GM21526 (cell line): ENCODE data around the gene ZFAND6.
"Not testable (repeated sequence)": the region's sequence is repeated elsewhere in the genome, so short reads cannot be mapped to it uniquely, and the experiment has no call there.

Source experiments
- ATAC-seq: cut with Tn5 transposase; IDR thresholded peaks from one replicate; pipeline ENCODE4 v1.9.1; 2021; ENCODE audit warnings: moderate library complexity; ENCODE audit not compliant: unreplicated experiment, low FRiP score

ZFAND6 gene

DNA sequence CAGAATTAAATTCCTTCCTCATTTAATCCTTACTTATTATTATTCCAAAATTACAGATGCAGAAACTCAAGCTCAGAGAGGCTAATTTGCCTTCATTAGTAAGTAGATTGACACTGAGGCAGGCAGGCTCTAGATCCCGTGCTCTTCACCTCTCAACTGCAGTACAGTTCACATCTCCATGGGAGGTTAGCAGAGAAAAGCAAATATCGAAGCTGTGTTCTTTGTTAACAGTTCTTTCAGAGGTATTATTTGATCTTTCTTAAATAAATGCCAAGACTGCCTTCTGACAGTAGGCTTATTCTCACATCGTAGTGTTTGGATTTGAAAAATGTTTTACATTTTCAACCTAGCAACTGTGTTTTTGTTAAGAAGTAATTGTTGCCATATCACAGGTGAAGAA, 77.4 kb downstream of the ZFAND6 start:
- no peak for ATAC-seq

DNA sequence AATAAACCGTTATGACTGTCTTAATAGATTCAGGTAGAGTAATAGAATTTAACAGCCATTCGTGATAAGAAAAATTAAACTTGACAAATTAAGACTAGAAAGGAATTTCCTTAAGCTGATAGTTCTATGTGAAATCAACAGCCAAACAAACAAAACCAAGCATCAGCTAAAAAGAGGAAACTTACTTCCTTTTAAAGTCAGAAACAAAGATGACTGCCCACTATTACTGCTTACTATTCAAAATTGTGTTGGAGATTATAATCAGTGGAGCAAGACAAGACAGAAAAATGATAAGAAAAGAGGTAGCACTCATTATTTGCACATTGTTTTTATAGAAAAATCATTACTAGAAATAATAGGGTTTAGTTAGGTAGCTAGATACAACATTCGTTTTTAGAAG, 79.5 kb downstream of the ZFAND6 start:
- ATAC-seq = no peak

DNA sequence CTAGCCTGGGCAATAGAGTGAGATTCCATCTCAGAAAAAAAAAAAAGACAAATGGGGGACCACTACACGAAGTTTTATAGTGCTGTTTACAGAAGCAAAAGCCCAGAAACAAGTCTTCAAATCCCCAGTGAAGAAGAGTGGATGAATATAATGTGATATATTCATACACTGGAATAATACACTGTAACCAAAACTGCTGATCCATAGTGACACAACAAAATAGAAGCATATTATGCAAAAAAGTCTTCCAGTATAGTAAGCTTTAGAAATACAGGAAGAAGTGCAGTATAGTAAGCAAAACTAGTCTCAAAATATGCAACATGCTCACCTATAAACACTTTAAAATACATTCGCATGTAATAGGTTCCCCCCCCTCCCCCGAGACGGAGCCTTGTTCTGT, 81.4 kb downstream of the ZFAND6 start:
- no peak for ATAC-seq

DNA sequence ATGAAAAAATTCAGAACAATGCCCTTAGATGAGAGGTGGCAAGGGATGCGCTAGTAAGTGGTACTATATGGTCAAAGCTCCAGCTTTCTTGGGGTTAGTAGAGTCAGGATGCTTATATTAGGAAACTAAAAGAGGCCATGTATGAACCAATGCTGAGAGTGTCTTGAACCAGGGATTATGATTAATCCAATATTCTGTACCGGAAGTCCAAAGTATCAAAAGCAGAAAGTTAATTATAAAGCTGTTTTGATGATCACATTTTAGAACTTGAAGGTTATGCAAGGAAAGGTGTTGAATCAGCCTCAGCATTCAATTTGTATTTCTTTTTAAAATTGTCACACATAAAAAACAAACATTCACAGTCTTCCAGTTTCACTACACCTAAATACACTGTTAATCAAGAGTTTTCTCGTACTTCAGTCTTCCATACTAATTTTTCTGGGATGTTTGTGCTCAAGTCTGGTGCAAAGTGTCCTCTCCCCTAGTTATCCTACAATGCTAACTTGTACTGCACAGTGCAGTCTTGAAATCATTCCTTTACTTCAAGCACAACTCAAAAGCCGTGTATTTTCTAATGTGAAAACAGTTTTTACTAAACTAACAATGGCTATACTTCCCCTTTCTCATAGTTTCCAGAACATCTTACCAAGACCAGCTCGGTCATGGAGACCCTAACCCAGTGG, 82.6 kb downstream of the ZFAND6 start:
- no peak for ATAC-seq

DNA sequence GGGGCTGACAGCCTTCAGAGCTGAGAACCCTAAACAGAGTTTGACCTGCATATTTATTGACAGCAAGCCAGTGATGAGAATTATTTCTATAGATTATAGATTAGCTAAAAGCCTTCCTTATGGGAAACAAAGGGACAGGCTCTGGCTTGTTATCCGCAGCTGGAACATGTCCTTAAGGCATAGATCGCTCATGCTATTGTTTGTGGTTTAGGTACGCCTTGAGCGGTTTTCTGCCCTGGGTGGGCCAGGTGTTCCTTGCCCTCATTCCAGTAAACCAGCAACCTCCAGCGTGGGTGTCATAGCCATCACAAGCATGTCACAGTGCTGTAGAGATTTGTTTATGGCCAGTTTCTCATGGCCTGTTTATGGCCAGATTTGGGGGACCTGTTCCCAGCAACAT, 83.2 kb downstream of the ZFAND6 start:
- ATAC-seq = no peak

DNA sequence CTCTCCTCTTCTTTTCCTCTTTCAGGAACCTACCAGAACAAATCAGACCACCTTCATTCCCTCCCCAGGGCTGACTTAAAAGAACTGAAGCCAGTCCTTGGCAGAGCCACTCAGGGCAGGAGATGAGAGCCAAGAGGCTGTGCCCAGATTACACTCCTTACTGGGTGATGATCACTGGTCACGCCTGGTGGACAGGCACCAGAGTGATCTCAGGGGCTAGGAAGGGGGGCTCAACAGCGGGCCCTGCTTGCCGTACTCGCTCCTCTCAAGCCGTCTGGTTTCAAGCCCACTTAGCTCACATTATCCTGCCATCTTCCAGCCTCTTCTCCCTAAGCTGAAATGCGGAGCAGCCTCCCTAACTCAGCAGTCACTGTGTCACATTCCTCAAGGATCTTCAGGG, 91.7 kb downstream of the ZFAND6 start:
- no peak for ATAC-seq

DNA sequence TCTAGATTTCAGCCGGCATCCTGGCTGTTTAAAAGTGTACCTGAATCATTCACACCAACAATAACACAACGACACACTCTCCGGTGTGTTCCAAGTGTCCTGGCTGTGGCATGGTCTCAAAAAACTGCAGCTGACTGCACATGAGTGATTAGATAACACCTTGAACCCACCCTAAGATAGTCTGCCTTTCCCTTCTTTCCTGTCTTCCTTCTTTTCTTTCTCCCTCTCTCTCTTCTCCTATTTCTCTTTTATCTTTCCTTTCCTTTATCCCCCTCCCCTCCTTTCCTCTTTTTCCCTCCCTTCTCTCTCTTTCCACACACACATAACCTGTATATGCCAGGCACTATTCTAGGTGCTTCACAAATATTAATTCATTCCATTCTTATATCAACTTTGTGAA, 92.1 kb downstream of the ZFAND6 start:
- no peak for ATAC-seq

DNA sequence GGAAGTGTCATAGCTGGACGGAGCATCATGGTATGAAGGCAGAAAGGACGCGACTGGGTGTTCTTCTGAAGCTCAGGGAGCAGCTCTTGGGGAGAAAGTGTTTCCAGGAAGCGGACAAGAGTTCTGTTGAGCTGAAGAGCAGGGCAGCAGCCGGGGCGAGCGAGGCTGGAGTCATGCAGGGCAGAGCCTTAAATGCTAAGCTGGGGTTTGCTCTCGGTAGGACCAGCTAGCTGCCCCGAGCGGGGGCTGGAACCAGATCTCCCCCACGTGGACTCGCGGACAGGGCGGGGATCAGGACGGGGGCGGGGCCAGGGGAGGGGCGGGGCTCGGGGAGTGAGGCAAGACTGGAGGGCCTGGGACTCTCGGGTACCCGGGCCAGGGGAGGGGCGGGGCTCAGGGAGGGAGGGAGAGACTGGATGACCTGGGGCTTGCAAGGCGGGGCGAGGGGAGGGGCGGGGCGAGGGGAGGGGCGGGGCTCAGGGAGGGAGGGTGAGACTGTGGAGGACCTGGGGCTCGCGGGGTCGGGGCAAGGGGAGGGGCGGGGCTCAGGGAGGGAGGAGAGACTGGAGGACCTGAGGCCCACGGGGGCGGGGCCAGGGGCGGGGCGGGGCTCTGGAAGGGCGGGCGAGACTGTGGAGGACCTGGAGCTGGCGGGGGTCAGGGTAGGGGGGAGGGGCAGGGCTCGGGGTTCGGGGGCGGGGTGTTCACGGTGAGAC, 92.9 kb downstream of the ZFAND6 start:
- peak; percentile 41 for ATAC-seq

DNA sequence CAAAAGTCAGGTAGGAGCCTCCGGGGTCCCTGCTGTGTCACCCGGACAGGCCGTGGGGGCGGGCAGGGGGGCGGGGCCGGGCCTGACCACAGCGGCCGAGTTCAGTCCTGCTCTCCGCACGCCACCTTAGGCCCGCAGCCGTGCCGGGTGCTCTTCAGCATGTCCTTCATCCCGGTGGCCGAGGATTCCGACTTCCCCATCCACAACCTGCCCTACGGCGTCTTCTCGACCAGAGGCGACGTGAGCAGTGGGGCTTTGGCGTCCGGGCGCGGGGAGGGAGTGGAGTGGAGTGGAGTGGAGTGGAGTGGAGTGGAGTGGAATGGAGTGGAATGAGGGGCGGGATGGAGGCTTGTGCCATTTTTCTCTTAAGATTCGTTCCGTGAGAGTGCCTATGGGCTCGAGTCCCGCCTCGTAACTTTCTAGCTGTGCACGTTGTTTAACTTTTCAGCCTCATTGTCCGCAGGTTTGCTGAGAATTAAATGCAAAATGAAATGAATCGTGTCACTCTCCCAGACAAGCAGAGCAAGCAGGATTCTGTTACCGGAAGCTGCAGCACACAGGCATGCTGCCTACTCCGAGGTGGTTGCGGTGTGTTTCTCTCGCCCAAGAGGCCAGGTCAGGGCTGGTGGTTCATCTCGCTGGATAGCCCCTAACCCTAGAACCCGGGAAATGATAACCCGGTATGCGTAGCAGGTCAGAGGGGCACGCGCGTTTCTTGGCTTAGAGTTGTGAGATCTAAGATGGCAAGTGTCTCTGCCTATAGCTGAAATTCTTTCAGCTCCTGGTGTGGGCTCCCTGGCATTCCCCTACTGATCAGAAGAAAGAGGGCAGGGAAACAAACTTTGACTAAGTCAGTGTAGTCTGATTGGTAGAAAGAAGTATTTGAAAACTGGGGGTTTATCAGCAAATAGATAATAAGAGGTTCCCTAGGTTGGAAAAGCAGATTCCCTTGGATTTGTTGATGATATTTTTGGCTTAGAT, 93.7 kb downstream of the ZFAND6 start, which contains the start of gene FAH:
Gene FAH (plus strand): TSS at position 104 of the 981 bp plus-strand sequence. CDS start 56 bp downstream, at position 160.
- ATAC-seq = peak; percentile 53

DNA sequence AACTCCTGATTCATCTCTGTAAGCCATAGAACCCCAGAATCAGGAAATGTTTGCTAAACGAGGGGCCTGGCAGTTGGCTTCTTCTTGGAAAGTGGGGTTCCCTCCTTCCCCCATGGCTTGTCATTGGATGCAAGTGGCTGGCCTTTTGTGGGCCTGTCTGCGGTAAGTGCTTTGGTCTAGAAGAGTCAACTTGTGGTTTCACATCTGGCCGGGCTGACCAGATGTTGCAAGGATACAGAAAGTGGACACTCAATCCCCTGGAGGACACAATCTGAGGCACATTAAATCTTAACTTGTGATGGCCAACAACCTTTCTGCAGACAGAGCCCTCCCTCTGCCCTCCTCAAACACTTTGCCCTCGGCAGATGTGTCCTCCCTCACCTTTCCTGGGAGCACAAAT, 94.4 kb downstream of the ZFAND6 start:
- ATAC-seq = no peak

DNA sequence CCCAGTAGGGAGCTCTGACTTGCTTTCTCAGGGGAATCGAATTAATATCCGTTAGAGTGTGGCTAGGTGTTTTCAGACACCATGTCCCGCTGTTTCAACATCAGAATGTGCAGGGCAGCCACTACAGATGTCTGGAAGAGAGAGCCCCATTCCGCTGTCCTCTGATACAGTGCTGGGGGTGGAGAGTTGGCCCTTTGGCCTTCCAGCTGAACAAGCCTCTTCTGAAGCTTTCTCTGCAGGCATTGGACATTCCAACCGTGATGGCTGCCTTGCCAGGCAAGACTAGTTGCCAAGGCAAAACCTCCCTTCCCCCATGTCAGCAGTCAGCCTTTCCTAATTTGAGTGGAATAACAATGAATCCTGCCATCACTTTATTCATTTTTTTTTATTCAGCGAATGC, 94.9 kb downstream of the ZFAND6 start:
- no peak for ATAC-seq

DNA sequence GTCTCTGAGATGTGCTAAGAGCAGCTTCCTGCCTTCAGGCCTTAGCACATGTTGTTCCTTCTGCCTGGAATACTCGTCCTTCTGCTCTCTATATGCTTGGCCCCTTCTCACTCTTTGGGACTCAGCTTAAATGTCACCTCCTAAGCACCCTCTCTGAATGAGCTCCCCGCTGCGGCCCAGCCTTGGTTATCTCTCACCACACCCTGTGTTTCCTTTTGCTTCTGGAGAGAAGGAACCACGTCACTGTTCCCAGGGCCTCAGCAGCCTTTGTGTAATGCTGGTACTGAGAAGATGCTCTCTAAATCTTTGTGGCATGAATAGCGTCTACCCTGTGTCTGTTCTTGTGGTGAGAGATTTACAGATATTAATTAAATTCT, 95.5 kb downstream of the ZFAND6 start:
- ATAC-seq = no peak

DNA sequence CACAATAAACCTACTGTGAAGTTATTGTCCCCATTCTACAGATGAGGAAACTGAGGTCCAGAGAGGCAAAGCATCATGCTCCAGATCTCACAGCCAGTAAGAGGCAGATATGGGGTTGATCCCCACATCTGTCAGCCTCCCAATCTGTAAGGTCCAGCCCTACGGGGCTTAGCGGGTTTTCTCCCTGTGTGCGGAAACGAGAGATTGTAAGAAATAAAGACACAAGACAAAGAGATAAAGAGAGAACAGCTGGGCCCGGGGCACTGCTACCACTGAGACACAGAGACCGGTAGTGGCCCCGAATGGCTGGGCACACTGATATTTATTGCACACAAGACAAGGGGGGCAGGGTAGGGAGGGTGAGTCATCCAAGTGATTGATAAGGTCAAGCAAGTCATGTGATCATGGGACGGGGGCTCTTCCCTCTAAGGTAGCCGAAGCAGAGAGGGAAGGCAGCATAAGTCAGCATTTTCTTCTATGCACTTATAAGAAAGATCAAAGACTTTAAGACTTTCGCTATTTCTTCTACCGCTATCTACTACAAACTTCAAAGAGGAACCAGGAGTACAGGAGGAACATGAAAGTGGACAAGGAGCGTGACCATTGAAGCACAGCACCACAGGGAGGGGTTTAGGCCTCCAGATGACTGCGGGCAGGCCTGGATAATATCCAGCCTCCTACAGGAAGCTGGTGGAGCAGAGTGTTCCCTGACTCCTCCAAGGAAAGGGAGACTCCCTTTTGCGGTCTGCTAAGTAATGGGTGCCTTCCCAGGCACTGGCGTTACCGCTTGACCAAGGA, 96.1 kb downstream of the ZFAND6 start:
- ATAC-seq = not testable (repeated sequence)

DNA sequence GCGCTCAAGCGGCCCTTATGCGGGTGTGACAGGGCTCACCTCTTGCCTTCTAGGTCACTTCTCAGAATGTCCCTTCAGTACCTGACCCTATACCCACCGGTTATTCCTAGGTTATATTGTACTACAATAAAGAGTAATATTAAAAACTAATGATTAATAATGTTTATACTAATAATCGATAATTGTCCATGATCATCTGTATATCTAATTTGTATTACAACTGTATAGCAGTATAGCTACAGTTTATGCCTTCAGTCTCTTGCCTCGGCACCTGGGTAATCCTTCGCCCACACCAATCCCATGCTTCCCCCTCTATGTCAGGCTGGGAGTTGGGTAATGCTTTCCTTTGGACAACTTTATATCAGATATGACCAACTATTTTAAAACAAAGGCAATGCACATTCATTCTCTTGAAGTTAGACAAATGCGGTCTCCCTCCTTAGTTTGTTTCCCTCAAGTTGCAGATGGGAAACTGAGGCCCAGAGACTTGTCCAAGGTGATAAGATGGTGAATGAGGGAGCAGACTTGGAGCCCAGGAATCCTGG, 96.8 kb downstream of the ZFAND6 start:
- ATAC-seq = no peak

DNA sequence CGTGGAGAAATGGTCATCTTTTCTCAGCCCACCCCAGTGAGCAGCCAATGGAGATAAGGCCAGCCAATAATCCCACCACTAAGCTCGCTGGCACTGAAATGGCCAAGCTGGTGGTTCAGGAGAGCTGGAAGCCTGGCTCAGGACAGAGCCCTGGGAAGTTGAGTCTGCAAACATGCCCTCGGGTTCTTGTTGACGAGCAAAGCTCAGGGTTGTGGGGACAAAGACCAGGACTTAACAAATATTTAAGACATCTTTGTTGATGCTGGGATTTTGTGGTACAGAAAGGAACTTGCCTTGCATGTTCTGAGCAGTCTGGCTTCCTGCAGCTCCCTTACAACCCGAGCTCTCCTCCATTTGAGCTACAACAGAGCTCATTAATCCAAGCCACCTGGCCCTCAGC, 97.7 kb downstream of the ZFAND6 start:
- no peak for ATAC-seq

DNA sequence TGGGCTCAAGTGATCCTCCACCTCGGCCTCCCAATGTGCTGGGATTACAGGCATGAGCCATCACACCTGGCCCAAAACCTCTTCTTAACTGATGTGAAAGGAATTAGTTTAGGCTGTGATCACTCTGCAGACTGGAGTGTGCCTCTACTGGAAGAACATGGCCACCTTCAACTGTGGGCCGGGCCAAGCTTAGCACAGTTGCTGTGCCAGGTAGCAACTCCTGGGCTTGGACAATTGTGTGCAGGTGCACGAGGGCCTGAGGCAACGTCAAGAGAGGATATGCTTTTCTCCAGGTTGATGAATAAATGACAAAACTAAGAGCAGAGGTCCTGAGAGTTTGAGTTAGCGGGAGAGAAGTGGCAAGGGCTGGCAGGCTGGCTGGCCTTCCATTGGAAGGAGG, 99.8 kb downstream of the ZFAND6 start:
- ATAC-seq = no peak

DNA sequence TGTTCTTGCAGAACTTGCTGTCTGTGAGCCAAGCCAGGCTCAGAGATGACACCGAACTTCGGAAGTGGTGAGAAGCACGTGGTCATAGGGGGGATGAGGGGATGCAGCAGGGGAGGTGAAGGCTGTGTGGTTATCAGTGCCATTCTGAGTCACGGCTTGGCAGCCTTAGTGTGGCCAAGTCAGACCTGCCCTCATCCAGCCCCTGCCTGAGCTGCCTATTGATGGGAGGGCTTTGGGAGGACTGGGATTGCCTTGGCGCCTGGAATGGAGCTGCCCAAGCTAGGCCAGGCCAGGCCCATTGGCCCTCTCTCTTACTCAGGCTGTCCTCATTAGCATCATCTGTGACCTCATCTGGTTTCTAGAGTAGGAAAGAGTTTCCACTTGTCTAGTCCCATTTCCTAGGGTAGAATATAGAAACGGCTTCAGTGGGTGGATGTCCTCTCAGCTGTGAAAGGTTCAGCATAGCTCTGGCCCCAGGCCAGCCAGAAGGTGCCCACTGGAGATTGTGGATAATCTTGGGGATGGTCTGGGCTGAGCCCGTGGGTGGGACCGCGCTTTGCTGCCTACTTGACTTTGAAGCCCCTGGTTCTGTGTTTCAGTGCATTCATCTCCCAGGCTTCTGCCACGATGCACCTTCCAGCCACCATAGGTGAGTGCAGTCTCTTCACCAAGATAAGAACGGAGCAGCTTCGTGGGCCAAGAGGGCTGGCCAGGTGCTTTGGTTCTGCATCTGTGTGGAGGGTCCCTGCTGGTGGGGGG, 100.5 kb downstream of the ZFAND6 start:
- ATAC-seq = peak; percentile 40

DNA sequence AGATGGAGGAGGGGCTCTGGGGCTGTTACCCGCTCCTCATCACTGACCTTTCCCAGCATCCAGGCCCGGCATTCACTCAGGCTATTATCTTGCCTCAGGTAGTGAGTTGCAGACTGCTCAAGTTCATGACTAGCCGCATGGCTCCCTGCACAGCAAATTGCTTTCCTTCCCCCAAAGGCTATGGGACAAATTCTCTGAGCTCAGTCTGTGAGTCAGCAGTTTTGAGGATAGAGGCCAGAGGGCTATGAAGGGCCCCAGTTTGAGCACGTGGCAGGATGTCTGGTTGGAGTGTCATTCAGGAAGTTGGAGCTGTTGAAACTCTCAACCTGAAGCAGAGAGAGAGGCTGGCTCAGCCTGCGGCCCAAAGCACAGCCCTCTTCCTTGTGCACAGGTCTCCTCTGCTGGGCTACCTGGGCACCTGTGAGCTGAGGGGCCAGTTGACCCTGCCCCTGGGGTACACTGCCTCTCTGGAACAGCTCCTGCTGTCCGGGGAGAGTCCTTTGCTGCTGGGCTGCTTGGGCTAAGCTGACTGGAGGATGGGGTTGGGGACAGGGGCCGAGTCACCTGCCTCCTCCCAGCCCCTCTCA, 101.2 kb downstream of the ZFAND6 start:
- ATAC-seq = peak; percentile 55

DNA sequence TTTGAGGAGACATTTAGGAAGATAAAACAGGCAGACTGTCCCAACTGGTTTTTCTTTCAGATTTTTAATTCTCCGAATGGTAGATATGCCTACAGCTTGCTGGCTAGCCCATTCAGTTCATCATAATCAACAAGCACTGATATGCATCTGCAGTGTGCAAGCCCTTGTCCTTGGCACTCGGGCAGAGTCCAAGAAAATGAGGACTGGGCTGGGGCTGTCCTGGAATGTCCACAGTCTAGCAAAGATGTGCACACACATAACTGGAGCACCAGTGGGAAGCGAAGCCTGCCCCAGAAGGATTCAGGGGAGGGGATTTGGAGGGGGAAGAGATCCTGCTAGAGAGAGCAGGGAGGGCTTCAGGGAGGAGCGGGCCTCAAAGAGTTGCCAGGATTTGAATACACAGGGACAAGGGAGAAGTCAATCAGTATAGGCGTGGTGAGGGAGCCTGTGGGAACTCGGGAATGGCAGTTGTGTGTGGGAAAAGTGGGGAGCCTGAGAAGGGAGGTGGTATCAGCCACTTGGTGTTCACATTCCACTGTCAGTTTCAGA, 102.1 kb downstream of the ZFAND6 start:
- no peak for ATAC-seq
